Measurements from ENCODE around the gene UCHL5.

- TF ChIP-seq SUZ12 (IDR thresholded peaks at IDR 0.05; ENCODE audit: extremely low read depth, insufficient read depth, insufficient read length) (no peak), ZNF274 (IDR thresholded peaks at IDR 0.05; ENCODE audit: low read depth, low read length) (no peak)
Observed at GRCh38 chr1:193014400-193014799, 44.8 kb downstream of the UCHL5 start.
